H1 (cell line): Measurements from ENCODE around the gene ADGRB3.

Source experiments
- BACH1 ChIP-seq: IDR thresholded peaks from 2 replicates; pipeline ENCODE4 v1.6.1; 2012; ENCODE audit warnings: low read length, improper control_type of control experiment
- PHF8 ChIP-seq: fragments of 200-600 bp; sonication (generic); conservative IDR thresholded peaks from 2 replicates; pipeline ENCODE4 v1.7.1; 2012; ENCODE audit warnings: low read depth, mild to moderate bottlenecking, inconsistent platforms, low read length, moderate library complexity
- POLR2A ChIP-seq, 2 experiments: IDR thresholded peaks; 1 replicate in 1 of 2; 2 replicates in 1 of 2; pipeline ENCODE4 v1.6.1; 2011; ENCODE audit warnings: low read depth in 2 of 2, low read length in 2 of 2, mild to moderate bottlenecking in 2 of 2; ENCODE audit errors: control extremely low read depth in 1 of 2
- POLR2AphosphoS5 ChIP-seq: IDR thresholded peaks from 2 replicates; pipeline ENCODE4 v1.6.1; 2011; ENCODE audit warnings: low read depth, low read length
- RFX5 ChIP-seq: IDR thresholded peaks from 2 replicates; pipeline ENCODE4 v1.6.1; 2011; ENCODE audit warnings: low read depth, low read length, improper control_type of control experiment, borderline replicate concordance
- TAF1 ChIP-seq: IDR thresholded peaks from 2 replicates; pipeline ENCODE4 v1.6.1; 2011; ENCODE audit warnings: mild to moderate bottlenecking, low read depth, low read length
- TF ChIP-seq, protein P1 (sequence below), 3 experiments: IDR thresholded peaks; 1 replicate in 2 of 3; 2 replicates in 1 of 3; pipeline versions ENCODE4 v1.5.1 to v1.6.1; 2011; ENCODE audit warnings: low read length in 3 of 3, mild to moderate bottlenecking in 3 of 3, inconsistent platforms in 2 of 3, low read depth in 1 of 3, moderate library complexity in 1 of 3; ENCODE audit not compliant: insufficient read depth in 1 of 3; ENCODE audit errors: control extremely low read depth in 1 of 3

DNA sequence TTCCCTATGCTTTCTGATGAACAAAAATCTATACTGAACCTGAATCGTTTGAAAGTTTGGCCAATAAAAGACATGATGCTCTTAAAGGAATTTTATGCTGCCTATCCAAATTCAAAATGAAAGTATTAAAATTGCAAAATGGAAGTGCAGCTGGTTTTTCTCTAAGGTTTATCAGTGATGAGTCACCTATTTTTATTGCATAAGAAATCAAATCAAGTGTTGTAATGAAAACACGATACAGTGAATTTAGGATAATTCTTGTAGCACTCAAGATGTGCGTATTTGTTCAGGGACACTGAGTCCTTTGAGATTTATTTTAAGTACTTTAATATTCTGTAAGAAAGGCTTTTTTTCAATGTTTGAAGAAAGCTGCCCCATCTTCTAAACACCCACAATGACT lies 409.5 kb downstream of the ADGRB3 start:
- no peak for TF ChIP-seq POLR2AphosphoS5
- TF ChIP-seq BACH1, result no peak
- no peak for TF ChIP-seq TAF1
- TF ChIP-seq RFX5, result no peak
- TF ChIP-seq PHF8, result no peak
- TF ChIP-seq, protein P1, sequence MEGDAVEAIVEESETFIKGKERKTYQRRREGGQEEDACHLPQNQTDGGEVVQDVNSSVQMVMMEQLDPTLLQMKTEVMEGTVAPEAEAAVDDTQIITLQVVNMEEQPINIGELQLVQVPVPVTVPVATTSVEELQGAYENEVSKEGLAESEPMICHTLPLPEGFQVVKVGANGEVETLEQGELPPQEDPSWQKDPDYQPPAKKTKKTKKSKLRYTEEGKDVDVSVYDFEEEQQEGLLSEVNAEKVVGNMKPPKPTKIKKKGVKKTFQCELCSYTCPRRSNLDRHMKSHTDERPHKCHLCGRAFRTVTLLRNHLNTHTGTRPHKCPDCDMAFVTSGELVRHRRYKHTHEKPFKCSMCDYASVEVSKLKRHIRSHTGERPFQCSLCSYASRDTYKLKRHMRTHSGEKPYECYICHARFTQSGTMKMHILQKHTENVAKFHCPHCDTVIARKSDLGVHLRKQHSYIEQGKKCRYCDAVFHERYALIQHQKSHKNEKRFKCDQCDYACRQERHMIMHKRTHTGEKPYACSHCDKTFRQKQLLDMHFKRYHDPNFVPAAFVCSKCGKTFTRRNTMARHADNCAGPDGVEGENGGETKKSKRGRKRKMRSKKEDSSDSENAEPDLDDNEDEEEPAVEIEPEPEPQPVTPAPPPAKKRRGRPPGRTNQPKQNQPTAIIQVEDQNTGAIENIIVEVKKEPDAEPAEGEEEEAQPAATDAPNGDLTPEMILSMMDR (IDR thresholded peaks at IDR 0.05; ENCODE audit: control extremely low read depth in 1 of 3, insufficient read depth in 1 of 3, low read depth in 1 of 3, low read length in 3 of 3), result no peak
- TF ChIP-seq POLR2A (IDR thresholded peaks at IDR 0.05; ENCODE audit: control extremely low read depth in 1 of 2, low read depth in 2 of 2, low read length in 2 of 2), result no peak
